Endothelial cell of umbilical vein (primary cell): Measurements from ENCODE around the gene ZNF268.

Source experiments
- EZH2 ChIP-seq: IDR thresholded peaks from 2 replicates; pipeline ENCODE4 v1.6.1; 2012; ENCODE audit warnings: borderline replicate concordance, low read depth, mild to moderate bottlenecking, moderate library complexity, low read length, inconsistent platforms; ENCODE audit not compliant: severe bottlenecking
- JUN ChIP-seq: IDR thresholded peaks from 2 replicates; pipeline ENCODE4 v1.6.1; 2011; ENCODE audit warnings: borderline replicate concordance, low read depth; ENCODE audit not compliant: insufficient read length, insufficient read depth
- MYC ChIP-seq: IDR thresholded peaks from one replicate; pipeline ENCODE4 v1.6.1; 2011; ENCODE audit warnings: mild to moderate bottlenecking, low read depth, low read length
- POLR2A ChIP-seq: IDR thresholded peaks from 2 replicates; pipeline ENCODE4 v1.6.1; 2012; ENCODE audit warnings: low read depth, mild to moderate bottlenecking, control low read depth, low read length
- TF ChIP-seq, protein P1 (sequence below), 2 donors: IDR thresholded peaks; 1 replicate in 1 of 2; 2 replicates in 1 of 2; pipeline ENCODE4 v1.5.1; 2011; ENCODE audit warnings: low read length in 2 of 2, mild to moderate bottlenecking in 2 of 2, moderate library complexity in 2 of 2, control low read depth in 1 of 2, inconsistent platforms in 1 of 2, low read depth in 1 of 2; ENCODE audit not compliant: insufficient read depth in 1 of 2; ENCODE audit errors: extremely low read depth in 1 of 2

DNA sequence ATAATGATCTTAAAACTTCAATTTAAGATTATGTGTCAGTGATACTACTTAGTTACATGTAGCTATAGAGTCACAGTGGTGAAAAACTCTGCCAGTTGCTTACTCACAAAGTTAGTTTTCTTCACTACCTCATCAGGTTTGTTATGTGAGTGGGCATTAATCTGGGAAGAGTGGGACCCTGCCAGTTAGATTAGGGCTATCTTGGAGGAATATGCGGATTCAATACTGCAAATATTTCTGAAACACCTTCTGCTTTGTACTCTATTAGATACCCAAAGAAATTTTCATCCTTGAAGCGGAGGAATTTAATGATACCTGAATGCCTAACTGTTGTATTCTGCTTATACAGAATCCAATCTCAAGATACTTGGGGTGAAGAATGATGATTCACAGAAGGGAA lies 25.1 kb downstream of the ZNF268 start:
- TF ChIP-seq, protein P1, sequence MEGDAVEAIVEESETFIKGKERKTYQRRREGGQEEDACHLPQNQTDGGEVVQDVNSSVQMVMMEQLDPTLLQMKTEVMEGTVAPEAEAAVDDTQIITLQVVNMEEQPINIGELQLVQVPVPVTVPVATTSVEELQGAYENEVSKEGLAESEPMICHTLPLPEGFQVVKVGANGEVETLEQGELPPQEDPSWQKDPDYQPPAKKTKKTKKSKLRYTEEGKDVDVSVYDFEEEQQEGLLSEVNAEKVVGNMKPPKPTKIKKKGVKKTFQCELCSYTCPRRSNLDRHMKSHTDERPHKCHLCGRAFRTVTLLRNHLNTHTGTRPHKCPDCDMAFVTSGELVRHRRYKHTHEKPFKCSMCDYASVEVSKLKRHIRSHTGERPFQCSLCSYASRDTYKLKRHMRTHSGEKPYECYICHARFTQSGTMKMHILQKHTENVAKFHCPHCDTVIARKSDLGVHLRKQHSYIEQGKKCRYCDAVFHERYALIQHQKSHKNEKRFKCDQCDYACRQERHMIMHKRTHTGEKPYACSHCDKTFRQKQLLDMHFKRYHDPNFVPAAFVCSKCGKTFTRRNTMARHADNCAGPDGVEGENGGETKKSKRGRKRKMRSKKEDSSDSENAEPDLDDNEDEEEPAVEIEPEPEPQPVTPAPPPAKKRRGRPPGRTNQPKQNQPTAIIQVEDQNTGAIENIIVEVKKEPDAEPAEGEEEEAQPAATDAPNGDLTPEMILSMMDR (IDR thresholded peaks at IDR 0.05; ENCODE audit: extremely low read depth in 1 of 2, insufficient read depth in 1 of 2, low read depth in 1 of 2, low read length in 2 of 2), result no peak
- TF ChIP-seq JUN (no peak), EZH2 (no peak), MYC (no peak), POLR2A (no peak)
